WTC11 (cell line): ENCODE data around the gene PPP2R3A. TPM values are rescaled to one million over a fixed set of nuclear protein-coding genes. Genes with fewer than 3 reads are reported as not detected.

ENCODE experiments used
- ATAC-seq: fragments of 200-7000 bp; cut with Tn5 transposase; 2 replicates; pipeline ENCODE4 v1.10.0; 2021; ENCODE audit warnings: mild to moderate bottlenecking, moderate library complexity
- CTCF ChIA-PET: fragments of 300-600 bp; sonication (Branson Sonifier 250); formaldehyde crosslinking; loops from one replicate; lab custom pipeline; 2021; ENCODE audit warnings: antibody characterized with exemption; lab: Charles Lee
- POLR2A ChIA-PET: fragments of 350-600 bp; sonication (Branson Sonifier 250); formaldehyde crosslinking; loops from one replicate; lab custom pipeline; 2021; ENCODE audit warnings: antibody characterized with exemption; lab: Charles Lee
- DNase-seq: peaks from one replicate; pipeline ENCODE4 v3.0.0; 2021; ENCODE audit warnings: low spot score
- H3K27ac Mint-ChIP-seq: 2 replicates; pipeline ENCODE4 v1.8.0; 2021; ENCODE audit warnings: mixed read lengths
- H3K27me3 Mint-ChIP-seq: 2 replicates; pipeline ENCODE4 v1.8.0; 2021; ENCODE audit warnings: low read depth, mild to moderate bottlenecking, moderate library complexity, mixed read lengths
- H3K36me3 Mint-ChIP-seq: 2 replicates; pipeline ENCODE4 v1.8.0; 2021; ENCODE audit warnings: mixed read lengths
- H3K4me1 Mint-ChIP-seq: 2 replicates; pipeline ENCODE4 v1.8.0; 2022; ENCODE audit warnings: mixed read lengths
- H3K4me3 Mint-ChIP-seq: 2 replicates; pipeline ENCODE4 v1.8.0; 2021; ENCODE audit warnings: mild to moderate bottlenecking, moderate library complexity, mixed read lengths
- H3K9me3 Mint-ChIP-seq: 2 replicates; pipeline ENCODE4 v1.8.0; 2021; ENCODE audit warnings: mixed read lengths
- ETV6 ChIP-seq: sonication (generic); formaldehyde crosslinking; IDR thresholded peaks from 2 replicates; pipeline ENCODE4 v1.8.1; 2022; ENCODE audit warnings: mild to moderate bottlenecking, missing genetic modification reagents
- JUN ChIP-seq: sonication (generic); formaldehyde crosslinking; IDR thresholded peaks from 2 replicates; pipeline ENCODE4 v1.8.0; 2023; ENCODE audit warnings: mild to moderate bottlenecking, missing genetic modification reagents
- KAT7 ChIP-seq: sonication (generic); formaldehyde crosslinking; IDR thresholded peaks from 2 replicates; pipeline ENCODE4 v1.8.1; 2023; ENCODE audit warnings: missing genetic modification reagents, mild to moderate bottlenecking, borderline replicate concordance
- NR2C2 ChIP-seq: sonication (generic); formaldehyde crosslinking; IDR thresholded peaks from 2 replicates; pipeline ENCODE4 v1.8.0; 2022; ENCODE audit warnings: mild to moderate bottlenecking, missing genetic modification reagents
- NR3C1 ChIP-seq: sonication (generic); formaldehyde crosslinking; conservative IDR thresholded peaks from 2 replicates; pipeline ENCODE4 v1.8.1; 2023; ENCODE audit warnings: low read depth, mild to moderate bottlenecking, missing genetic modification reagents
- OVOL2 ChIP-seq: fragments of 250-450 bp; sonication (Bioruptor Pico); IDR thresholded peaks from 2 replicates; pipeline ENCODE4 v1.9.0; 2021; ENCODE audit warnings: mild to moderate bottlenecking, borderline replicate concordance
- SMAD3 ChIP-seq: sonication (generic); formaldehyde crosslinking; IDR thresholded peaks from 2 replicates; pipeline ENCODE4 v1.8.0; 2022; ENCODE audit warnings: missing genetic modification reagents, mild to moderate bottlenecking, borderline replicate concordance
- TCF7 ChIP-seq: sonication (generic); formaldehyde crosslinking; IDR thresholded peaks from 2 replicates; pipeline ENCODE4 v1.8.0; 2022; ENCODE audit warnings: mild to moderate bottlenecking, low read depth, missing genetic modification reagents, moderate library complexity
- ZNF219 ChIP-seq: sonication (generic); formaldehyde crosslinking; IDR thresholded peaks from 2 replicates; pipeline ENCODE4 v1.8.0; 2023; ENCODE audit warnings: missing genetic modification reagents, mild to moderate bottlenecking, borderline replicate concordance
- ZNF263 ChIP-seq: sonication (generic); formaldehyde crosslinking; IDR thresholded peaks from 2 replicates; pipeline ENCODE4 v1.8.1; 2022; ENCODE audit warnings: low read depth, mild to moderate bottlenecking, moderate library complexity, missing genetic modification reagents
- ZNF416 ChIP-seq: fragments of 250-450 bp; sonication (Bioruptor Pico); IDR thresholded peaks from 2 replicates; pipeline ENCODE4 v1.9.0; 2021; ENCODE audit warnings: mild to moderate bottlenecking, inconsistent platforms
- ZNF671 ChIP-seq: fragments of 250-450 bp; sonication (Bioruptor Pico); IDR thresholded peaks from 2 replicates; pipeline ENCODE4 v1.8.0; 2021; ENCODE audit warnings: mild to moderate bottlenecking
- total RNA-seq: library from RNA; stranded (reverse); gene quantifications from 3 replicates; pipeline ENCODE4 v1.2.3, GENCODE V29; 2021
- TF ChIP-seq, protein P1 (sequence below): sonication (generic); formaldehyde crosslinking; IDR thresholded peaks from 2 replicates; pipeline ENCODE4 v1.8.0; 2022; ENCODE audit warnings: mild to moderate bottlenecking, missing genetic modification reagents
- TF ChIP-seq, protein P2 (sequence below): fragments of 250-450 bp; sonication (Bioruptor Pico); IDR thresholded peaks from 2 replicates; pipeline ENCODE4 v1.9.0; 2021; ENCODE audit warnings: mild to moderate bottlenecking
- TF ChIP-seq, protein P3 (sequence below): fragments of 250-450 bp; sonication (Bioruptor Pico); IDR thresholded peaks from 2 replicates; pipeline ENCODE4 v1.8.0; 2021; ENCODE audit warnings: mild to moderate bottlenecking
- TF ChIP-seq, protein P4 (sequence below): sonication (generic); formaldehyde crosslinking; IDR thresholded peaks from 2 replicates; pipeline ENCODE4 v1.8.1; 2022; ENCODE audit warnings: mild to moderate bottlenecking, moderate library complexity, missing genetic modification reagents
- TF ChIP-seq, protein P5 (sequence below): fragments of 250-450 bp; sonication (Bioruptor Pico); IDR thresholded peaks from 2 replicates; pipeline ENCODE4 v1.9.0; 2021; ENCODE audit warnings: mild to moderate bottlenecking
- TF ChIP-seq, protein P6 (sequence below): sonication (generic); formaldehyde crosslinking; IDR thresholded peaks from 2 replicates; pipeline ENCODE4 v1.8.0; 2023; ENCODE audit warnings: missing genetic modification reagents, mild to moderate bottlenecking, borderline replicate concordance
- TF ChIP-seq, protein P7 (sequence below): sonication (generic); formaldehyde crosslinking; conservative IDR thresholded peaks from 2 replicates; pipeline ENCODE4 v1.8.1; 2022; ENCODE audit warnings: mild to moderate bottlenecking, missing genetic modification reagents

PPP2R3A gene
- total RNA-seq, 1 experiment from 2014 or later = 13.1 TPM

DNA sequence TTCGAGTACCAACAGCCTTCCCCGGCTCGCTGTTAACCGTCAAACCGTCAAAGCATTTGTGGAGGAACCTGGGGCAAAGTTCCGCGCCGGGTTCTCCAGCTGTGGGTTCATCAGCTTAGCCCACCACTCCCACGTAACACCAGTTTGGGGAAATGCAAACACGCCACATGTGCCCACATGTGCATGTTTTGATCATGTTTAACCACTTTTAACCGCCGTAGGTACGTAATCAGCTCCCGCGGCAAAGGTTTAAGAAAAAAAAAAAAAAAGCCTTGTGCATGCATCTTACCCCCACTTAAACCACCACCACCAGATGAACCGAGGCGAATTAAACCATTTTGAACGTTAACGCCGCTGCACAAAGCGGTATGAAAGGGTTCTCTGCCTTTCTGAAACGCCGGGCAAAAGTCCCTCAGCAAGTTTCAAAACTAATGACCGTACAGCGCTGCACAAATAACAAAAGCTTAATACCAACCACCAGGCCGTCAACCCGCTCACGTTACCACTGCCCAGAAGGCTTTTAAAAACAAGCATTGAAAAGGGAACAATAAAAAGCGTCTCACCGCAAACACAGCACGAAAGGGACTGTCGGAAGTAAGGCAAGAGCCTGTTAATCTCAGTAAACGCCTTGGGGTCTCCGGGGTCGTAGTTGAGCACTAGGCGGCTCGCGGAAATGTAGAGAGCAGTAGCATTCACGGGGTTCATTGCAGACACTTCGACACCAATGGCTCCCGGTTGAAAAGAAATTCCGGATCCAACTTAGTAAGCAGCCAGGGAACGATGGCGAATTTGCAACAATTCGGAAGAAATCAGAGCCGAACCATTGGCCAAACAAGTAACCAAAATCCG lies 229.1 kb downstream of the PPP2R3A start:
- peak; percentile 17 for DNase-seq
- TF ChIP-seq, protein P1, sequence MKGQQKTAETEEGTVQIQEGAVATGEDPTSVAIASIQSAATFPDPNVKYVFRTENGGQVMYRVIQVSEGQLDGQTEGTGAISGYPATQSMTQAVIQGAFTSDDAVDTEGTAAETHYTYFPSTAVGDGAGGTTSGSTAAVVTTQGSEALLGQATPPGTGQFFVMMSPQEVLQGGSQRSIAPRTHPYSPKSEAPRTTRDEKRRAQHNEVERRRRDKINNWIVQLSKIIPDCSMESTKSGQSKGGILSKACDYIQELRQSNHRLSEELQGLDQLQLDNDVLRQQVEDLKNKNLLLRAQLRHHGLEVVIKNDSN = no peak
- TF ChIP-seq KAT7 (CRISPR knock-in tag) = no peak
- TF ChIP-seq ETV6 (CRISPR knock-in tag) = no peak
- TF ChIP-seq JUN (CRISPR knock-in tag) = no peak
- TF ChIP-seq ZNF416 (CRISPR knock-in tag) = no peak
- TF ChIP-seq, protein P2, sequence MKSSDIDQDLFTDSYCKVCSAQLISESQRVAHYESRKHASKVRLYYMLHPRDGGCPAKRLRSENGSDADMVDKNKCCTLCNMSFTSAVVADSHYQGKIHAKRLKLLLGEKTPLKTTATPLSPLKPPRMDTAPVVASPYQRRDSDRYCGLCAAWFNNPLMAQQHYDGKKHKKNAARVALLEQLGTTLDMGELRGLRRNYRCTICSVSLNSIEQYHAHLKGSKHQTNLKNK (CRISPR knock-in tag) = no peak
- peaks cover 14% of the 10 kb centered on the region for H3K36me3 Mint-ChIP-seq
- peaks cover 6% of the 10 kb centered on the region for H3K9me3 Mint-ChIP-seq
- peaks cover 2% of the 10 kb centered on the region; the same call in 1 of the 2 replicates for H3K27me3 Mint-ChIP-seq
- no peak for ATAC-seq
- ChIA-PET CTCF (interaction anchor here (1.0 to 3.8 kb wide), 4 partner anchors 16 to 819 kb away, joined by 3 to 22 read pairs (median 4); partner anchors contain the start of gene STAG1), POLR2A (interaction anchor here (0.6 kb wide), 2 partner anchors 57 to 760 kb away, joined by 3 to 4 read pairs; no protein-coding TSS in a partner anchor)
- H3K4me1 Mint-ChIP-seq = peaks cover 50% of the 10 kb centered on the region
- H3K4me3 Mint-ChIP-seq = peak overlapping the region; percentile 97
- peak overlapping the region; percentile 99 for H3K27ac Mint-ChIP-seq

DNA sequence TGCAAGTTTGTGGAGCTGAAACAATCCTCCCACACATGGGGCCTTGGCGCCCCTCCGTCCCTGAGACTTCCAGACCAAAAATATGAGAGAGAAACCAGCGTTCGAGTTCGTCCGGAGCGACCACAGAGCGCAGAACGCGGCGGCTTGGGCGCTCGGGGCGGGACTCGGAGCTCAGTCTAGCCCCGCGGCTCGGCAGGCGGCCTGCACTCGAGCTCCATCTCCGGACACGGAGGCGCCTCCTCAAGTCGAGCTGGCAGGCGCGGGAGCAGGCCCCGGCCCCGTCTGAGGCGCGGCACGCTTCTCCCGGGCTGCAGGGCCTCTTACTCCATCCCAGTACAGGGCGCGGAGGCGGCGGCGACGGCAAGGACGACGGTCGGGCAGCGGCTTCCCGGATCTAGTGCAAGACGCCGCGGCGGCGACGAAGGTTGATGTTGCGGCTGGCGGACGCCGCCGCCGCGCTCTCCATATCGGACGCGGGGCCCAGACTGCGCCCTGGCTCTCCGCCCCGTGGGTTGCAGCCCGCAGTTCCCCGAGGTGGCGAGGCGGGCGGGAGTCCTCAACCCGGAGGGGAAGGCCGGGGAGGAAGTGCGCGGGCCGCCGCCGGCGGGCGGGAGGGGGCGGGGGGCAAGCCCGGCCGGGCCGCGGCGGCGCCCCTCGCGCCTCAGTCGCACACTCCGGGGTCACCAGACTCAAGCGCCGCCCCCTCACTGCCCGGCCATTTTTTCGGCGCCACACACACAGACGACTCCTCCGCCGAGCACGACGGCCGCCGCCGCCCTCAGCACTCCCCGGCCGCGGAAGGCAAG lies 229.9 kb downstream of the PPP2R3A start:
- ATAC-seq = peak; percentile 42
- DNase-seq = peak; percentile 78
- peaks cover 48% of the 10 kb centered on the region for H3K4me1 Mint-ChIP-seq
- peaks cover 2% of the 10 kb centered on the region for H3K9me3 Mint-ChIP-seq
- H3K27me3 Mint-ChIP-seq = peaks cover 2% of the 10 kb centered on the region; the same call in 1 of the 2 replicates
- H3K36me3 Mint-ChIP-seq = peaks cover 9% of the 10 kb centered on the region
- POLR2A ChIA-PET = interaction anchor here (0.6 to 1.9 kb wide), 6 partner anchors 11 to 666 kb away, joined by 3 to 14 read pairs (median 4); partner anchors contain the start of genes PCCB and STAG1
- CTCF ChIA-PET = interaction anchor here (1.0 to 3.8 kb wide), 6 partner anchors 16 to 818 kb away, joined by 3 to 22 read pairs (median 4); partner anchors contain the start of genes PCCB and STAG1
- peak overlapping the region; percentile 99 for H3K27ac Mint-ChIP-seq
- peak overlapping the region; percentile 97 for H3K4me3 Mint-ChIP-seq
- TF ChIP-seq TCF7 (CRISPR knock-in tag) (no peak), ZNF263 (no peak), SMAD3 (CRISPR knock-in tag) (peak; percentile 76; the same call in 1 of the 2 replicates), NR3C1 (no peak), ZNF219 (CRISPR knock-in tag) (no peak; the same call in 1 of the 2 replicates), ZNF416 (CRISPR knock-in tag) (no peak), NR2C2 (CRISPR knock-in tag) (no peak), ZNF671 (CRISPR knock-in tag) (no peak), OVOL2 (CRISPR knock-in tag) (no peak)
- TF ChIP-seq, protein P3, sequence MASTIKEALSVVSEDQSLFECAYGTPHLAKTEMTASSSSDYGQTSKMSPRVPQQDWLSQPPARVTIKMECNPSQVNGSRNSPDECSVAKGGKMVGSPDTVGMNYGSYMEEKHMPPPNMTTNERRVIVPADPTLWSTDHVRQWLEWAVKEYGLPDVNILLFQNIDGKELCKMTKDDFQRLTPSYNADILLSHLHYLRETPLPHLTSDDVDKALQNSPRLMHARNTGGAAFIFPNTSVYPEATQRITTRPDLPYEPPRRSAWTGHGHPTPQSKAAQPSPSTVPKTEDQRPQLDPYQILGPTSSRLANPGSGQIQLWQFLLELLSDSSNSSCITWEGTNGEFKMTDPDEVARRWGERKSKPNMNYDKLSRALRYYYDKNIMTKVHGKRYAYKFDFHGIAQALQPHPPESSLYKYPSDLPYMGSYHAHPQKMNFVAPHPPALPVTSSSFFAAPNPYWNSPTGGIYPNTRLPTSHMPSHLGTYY (CRISPR knock-in tag) = no peak
- TF ChIP-seq, protein P2 (CRISPR knock-in tag) = no peak
- TF ChIP-seq, protein P4, sequence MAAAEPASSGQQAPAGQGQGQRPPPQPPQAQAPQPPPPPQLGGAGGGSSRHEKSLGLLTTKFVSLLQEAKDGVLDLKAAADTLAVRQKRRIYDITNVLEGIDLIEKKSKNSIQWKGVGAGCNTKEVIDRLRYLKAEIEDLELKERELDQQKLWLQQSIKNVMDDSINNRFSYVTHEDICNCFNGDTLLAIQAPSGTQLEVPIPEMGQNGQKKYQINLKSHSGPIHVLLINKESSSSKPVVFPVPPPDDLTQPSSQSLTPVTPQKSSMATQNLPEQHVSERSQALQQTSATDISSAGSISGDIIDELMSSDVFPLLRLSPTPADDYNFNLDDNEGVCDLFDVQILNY (CRISPR knock-in tag) = no peak
- TF ChIP-seq, protein P5, sequence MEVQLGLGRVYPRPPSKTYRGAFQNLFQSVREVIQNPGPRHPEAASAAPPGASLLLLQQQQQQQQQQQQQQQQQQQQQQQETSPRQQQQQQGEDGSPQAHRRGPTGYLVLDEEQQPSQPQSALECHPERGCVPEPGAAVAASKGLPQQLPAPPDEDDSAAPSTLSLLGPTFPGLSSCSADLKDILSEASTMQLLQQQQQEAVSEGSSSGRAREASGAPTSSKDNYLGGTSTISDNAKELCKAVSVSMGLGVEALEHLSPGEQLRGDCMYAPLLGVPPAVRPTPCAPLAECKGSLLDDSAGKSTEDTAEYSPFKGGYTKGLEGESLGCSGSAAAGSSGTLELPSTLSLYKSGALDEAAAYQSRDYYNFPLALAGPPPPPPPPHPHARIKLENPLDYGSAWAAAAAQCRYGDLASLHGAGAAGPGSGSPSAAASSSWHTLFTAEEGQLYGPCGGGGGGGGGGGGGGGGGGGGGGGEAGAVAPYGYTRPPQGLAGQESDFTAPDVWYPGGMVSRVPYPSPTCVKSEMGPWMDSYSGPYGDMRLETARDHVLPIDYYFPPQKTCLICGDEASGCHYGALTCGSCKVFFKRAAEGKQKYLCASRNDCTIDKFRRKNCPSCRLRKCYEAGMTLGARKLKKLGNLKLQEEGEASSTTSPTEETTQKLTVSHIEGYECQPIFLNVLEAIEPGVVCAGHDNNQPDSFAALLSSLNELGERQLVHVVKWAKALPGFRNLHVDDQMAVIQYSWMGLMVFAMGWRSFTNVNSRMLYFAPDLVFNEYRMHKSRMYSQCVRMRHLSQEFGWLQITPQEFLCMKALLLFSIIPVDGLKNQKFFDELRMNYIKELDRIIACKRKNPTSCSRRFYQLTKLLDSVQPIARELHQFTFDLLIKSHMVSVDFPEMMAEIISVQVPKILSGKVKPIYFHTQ (CRISPR knock-in tag) = no peak
- TF ChIP-seq, protein P6, sequence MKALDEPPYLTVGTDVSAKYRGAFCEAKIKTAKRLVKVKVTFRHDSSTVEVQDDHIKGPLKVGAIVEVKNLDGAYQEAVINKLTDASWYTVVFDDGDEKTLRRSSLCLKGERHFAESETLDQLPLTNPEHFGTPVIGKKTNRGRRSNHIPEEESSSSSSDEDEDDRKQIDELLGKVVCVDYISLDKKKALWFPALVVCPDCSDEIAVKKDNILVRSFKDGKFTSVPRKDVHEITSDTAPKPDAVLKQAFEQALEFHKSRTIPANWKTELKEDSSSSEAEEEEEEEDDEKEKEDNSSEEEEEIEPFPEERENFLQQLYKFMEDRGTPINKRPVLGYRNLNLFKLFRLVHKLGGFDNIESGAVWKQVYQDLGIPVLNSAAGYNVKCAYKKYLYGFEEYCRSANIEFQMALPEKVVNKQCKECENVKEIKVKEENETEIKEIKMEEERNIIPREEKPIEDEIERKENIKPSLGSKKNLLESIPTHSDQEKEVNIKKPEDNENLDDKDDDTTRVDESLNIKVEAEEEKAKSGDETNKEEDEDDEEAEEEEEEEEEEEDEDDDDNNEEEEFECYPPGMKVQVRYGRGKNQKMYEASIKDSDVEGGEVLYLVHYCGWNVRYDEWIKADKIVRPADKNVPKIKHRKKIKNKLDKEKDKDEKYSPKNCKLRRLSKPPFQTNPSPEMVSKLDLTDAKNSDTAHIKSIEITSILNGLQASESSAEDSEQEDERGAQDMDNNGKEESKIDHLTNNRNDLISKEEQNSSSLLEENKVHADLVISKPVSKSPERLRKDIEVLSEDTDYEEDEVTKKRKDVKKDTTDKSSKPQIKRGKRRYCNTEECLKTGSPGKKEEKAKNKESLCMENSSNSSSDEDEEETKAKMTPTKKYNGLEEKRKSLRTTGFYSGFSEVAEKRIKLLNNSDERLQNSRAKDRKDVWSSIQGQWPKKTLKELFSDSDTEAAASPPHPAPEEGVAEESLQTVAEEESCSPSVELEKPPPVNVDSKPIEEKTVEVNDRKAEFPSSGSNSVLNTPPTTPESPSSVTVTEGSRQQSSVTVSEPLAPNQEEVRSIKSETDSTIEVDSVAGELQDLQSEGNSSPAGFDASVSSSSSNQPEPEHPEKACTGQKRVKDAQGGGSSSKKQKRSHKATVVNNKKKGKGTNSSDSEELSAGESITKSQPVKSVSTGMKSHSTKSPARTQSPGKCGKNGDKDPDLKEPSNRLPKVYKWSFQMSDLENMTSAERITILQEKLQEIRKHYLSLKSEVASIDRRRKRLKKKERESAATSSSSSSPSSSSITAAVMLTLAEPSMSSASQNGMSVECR (CRISPR knock-in tag) = peak; percentile 39; the same call in 1 of the 2 replicates
- TF ChIP-seq, protein P7, sequence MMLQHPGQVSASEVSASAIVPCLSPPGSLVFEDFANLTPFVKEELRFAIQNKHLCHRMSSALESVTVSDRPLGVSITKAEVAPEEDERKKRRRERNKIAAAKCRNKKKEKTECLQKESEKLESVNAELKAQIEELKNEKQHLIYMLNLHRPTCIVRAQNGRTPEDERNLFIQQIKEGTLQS = no peak
